ENCODE results near the gene DPF3.

The DPF3 gene

DNA sequence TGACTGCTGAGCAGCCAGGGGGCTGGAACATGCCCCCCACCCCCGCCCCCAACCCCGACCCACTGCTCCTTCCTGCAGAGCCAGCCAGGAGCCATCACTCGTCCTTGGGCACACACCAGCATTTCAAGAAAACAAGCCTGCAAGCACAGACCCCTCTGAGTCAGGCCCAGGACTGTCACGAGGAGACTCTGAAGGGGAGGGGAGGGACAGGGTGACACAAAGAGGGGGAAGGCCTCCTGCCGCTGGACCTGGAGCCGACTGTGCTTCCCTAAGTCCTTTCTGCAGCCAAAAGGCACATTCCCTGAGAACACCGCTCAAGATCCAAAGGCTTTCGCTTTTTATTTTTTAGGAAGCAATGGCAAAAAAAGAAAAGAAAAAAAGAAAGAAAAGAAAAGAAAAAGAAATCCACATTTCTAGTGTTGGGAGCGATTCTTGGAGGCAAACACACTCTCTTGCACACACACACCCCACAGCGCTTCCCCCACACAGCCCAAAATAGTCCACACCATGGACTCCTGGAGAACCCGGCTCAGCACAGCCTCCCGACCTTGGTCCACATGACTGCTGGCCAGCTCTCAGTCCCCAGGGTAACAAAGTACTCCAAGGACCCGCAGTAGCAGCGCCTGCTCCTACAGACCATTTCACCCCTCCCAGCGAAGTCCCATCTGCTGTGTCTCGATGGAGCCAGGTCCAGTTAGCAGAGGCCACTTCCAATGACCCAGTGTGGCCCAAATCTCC is 101.7 kb downstream of the DPF3 start:
- DNase-seq, result no peak

DNA sequence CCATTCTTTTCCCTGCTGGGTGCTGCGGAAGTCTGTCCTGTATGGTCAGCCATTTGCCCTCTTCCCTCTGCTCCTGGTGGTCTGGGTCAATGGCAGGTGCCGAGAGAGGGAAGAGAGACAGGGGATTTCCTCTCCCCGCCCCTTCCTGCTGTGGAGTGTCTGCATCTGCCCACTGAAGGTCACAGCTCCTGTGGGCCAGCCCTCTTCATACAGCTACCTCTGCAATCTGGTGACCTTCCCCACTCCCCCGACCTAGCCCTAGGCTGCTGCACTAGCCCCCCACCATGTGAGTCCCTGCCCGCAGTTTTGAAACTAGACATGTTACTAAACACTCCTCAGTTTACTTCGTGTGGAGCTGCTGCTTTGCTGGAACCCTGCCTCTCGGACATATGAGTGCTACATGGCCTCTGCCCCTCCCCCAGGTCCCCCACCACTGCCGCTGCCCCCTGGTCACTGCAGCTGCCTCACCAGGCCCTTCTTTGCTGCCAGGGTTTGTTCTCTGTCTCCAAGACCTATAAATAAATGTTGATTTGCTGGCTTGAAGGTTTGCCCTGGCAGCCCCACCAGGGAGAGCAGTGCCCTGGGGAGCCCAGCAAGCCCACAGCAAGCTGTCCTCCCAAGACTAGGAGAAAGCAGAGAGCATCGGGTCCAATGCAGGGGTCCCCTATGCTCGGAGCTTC is 102.9 kb downstream of the DPF3 start:
- no peak for DNase-seq

DNA sequence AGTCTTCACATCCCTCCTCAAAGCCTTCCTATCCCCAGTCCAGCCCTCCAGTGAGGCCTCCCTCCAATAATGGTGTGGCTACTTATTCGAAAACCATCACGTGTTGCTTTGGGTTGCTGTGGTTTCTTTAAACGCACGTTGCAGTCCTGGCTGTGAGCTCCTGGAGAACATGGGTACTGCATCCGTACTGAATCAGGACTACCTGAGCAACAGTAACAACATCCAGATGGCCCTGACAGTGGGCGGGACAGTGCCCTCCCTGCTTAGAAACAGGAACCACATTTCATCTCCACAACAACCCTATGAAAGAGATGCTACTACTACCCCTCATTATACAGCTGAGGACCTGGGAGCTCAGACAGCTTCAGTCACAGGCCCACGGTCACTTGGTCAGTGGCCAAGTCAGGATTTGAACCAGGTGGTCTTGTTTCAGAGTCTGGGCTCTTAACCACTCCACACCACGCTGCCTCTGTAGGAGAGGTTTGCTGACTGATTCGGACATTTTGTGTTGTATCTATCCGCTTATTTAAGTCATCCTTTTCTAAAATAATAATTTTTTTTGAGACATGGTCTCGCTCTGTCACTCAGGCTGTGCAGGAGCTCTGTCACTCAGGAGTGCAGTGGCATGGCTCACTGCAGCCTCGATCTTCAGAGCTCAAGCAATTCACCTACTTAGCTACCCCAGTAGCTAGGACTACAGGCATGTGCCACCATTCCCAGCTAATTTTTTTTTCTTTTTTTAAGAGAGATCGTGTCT is 104.8 kb downstream of the DPF3 start:
- no peak for DNase-seq

DNA sequence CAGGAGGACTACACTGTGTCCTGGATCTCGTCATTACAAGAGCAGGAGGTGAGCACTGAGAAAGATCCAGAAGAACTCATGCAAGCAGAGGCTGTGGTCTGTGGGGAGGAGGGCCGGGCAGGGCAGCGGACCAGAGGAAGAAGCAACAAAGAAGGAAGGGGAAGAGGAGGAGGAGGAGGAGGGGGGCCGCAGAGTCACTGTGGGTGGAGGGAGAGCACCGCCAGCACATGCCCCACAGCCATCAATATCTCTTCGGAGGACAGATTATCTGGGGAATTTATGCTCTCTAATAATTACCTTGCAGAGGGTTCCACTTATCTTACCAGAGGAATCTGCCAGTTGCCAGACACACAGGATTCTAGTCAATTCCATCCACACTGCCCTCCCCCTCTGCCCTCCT is 105.6 kb downstream of the DPF3 start:
- DNase-seq, result no peak

DNA sequence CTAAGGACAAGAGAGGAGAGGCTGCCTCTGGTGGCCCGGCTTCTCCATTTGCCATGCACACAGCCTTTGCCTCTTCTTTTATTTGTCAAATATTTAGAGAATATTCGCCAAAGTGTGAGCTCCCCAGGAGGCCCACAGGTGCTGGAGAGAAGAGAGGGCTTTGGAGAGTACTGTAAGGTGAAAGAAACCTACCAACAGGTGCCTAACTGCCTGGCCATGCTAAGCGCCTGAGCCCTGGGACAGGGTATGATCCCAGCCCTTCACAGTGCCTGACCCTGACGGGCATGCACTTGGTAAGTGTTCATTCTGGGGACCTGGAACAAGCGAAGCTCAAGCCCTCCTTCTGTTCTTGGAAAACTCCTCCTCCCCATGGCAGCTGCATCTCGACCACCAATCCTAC is 106.1 kb downstream of the DPF3 start:
- no peak for DNase-seq

DNA sequence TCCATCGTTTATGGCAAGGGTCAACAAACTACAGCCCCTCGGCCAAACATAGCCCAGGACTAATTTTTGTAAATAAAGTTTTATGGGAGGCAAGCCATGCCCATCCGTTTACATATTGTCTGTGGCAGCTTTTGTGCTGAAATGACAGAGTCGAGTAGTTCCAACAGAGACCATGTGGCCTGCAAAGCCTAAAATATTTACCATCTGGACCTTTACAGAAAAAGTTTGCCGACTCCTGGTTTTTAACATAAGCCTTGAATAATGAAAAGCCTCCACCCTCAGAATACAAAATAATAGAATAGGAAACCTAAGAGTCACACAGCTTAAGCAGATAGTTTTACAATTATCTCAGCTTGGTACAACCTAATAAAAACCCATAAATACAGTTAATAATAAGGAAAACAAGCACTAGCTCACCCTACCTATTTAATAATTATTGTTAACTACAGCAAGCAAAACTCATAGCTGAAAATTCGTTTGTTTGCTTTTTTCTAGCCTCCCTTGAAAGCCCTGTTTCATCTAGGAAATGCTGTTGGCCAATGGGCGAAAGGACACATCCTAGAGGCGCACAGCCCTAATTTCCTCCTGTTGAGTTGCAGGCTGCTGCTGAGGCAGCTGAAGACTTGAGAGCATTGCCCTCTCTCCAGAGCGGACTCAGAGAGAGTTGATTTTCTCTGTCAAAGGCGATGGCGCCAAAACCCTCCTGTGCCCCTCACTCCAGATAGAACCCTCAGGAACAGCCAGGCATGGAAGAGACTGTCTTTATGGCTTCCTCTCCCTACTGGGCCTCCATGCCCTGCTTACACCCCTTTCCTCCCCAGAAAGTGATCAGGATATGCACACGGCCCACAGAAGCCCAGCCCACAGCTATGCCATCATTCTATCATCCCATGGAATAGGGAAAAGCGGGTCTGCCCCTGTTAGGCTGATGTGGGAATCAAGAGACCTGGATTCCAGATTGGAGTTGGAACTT is 107.2 kb downstream of the DPF3 start:
- DNase-seq, result no peak

DNA sequence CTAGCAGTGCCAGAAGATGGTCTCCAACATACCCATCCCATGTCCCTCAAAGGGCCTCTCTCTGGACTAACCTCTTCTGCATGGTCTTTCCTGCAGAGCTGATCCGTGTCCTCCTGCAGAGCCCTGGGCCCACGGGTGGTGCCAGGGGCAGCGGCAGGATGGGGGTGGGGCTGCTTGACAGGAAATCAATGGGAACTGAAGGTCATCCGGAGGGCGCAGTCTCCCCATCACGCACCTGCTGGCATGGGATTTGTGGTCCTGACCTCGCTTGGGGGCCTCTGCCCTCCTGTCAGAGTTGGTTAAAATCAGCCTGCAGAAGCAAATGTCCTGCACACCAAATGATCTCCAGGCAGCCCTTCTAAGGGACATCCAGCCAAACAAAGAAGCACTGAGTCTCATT is 110.2 kb downstream of the DPF3 start:
- DNase-seq, result no peak

DNA sequence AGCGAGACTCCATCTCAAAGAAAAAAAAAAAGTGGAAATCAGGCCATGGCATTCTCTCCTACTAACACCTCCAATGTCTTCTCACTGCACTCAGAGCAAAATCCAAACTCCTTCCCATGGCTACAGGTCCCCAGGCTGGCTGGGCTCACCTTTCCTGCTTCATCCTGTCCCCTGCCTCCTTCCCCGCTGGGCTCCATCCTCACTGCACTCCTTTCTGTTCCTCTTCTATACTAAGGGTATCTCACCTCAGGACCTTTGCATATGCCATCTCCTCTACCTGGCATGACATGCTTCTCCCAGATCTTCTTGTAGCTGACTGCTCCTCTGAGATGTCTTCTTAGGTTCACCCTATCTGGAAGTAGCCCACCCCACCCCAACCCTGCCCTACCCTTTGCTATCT is 111.1 kb downstream of the DPF3 start:
- DNase-seq, result no peak

DNA sequence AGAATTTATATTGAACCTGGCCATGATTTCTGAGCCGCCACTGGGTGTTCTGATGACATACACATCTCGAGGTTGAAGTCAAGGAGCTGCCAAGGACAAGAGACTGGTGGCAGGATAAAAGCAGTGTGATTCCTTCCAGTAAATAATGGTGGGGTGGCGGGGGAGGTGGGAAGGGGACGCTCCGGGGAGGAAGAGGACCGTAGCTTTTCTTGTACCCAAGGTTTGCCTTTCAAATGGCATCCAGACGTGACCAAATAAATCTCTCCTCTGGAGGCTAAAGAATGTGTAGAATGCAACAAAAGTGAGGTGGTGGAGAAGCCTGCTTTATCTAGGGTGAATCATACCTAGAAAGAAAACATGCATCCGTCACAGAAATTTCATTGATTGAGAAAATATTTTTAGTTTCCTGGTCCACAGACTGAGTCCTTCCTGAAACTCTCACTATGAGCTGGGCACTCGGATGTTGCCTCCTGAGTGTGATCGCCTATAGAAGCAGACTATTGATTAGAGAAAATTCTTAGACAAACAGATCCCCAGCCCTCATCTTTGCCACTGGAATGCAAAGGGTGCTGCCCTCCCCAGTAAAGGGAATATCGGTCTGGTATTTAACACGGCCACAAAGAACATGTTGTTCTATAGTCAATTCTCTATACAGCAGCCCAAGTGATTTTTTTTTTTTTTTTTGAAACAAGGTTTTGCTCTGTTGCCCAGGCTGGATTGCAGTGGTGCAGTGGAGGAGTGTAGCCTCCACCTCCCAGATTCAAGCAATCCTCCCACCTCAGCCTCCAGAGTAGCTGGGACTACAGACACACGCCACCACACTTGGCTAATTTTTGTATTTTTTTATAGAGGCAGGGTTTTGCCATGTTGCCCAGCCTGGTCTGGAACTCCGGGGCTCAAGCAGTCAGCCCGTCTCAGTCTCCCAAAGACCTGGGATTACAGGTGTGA is 112.1 kb downstream of the DPF3 start:
- DNase-seq, result peak; percentile 87

DNA sequence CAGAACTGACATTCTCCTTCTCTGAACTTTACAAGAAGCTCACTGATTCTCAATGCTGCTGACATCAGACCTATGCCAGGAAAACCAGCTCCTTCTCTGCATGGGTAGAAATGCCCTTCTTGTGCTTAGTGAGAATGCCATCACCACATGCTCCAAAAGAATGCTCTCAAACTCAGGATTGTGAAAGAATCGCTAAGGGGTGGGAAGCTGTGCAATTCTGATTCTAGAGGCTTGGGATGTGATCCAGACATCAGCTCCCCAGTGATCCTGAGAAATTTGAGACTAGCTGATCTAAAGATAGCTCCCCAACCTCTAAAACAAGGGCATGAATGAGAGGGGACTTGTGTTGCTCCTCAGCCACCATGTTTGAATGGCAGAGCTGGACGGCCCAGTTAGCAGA is 113.2 kb downstream of the DPF3 start:
- peak; percentile 87 for DNase-seq

DNA sequence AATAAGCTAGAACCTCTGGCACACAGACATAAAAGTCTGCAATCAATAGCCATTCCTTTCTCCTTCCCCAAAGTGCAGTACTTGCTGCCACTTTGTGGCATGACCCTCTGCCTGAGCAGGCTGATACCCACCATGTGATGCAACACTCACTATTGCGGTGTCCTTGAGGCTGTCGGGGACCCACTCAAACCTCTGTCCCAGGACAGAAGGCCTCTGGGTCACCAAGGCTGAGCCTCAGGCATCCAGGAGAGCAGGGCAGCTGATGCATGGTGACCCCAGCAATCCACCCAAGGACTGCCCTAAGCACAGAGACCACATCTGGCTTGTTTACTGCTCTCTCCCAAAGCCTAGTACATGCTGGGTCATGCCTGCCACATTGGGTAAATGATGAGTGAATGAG is 114.2 kb downstream of the DPF3 start:
- no peak for DNase-seq

DNA sequence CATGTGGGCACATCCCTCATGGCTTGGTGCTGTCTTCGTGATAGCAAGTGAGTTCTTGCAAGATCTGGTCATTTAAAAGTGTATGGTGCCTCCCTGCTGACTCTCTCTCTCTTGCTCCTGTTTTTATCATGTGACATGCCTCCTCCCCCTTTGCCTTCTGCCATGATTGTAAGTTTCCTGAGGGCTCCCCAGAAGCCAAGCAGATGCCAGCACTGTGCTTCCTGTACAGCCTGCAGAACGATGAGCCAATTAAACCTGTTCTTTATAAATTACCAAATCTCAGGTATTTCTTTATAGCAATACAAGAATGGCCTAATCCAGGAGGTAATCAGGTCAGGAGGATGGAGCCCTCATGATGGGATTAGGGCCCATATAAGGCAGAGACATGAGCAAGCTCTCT is 116.3 kb downstream of the DPF3 start:
- no peak for DNase-seq

DNA sequence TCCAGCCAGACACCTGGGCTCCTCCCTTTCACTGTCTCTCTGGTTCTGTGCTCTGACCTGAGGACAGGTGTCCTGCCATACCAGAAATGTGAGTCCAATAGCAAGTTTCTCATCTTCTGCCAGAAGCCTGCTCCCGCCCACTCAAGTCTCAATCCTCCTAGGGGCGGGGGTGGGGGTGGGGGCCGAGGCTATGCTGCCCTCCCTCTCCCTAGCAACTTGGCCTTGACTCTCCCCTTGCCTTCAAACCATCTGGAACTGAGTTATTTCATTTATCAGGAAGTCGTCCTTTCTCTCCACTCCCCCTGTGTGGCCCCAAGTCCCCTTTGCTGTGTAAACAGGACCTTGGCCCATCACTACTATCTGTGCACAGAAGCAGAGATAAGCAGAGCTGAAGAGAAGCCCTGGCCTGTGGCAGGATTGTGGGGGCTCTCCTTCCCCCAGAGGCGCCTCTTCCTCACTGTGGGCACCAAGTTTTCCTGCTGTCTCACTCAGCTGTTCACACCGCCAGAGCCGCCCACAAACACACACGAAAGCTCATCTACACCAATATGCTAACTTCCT is 117.1 kb downstream of the DPF3 start:
- DNase-seq, result no peak

DNA sequence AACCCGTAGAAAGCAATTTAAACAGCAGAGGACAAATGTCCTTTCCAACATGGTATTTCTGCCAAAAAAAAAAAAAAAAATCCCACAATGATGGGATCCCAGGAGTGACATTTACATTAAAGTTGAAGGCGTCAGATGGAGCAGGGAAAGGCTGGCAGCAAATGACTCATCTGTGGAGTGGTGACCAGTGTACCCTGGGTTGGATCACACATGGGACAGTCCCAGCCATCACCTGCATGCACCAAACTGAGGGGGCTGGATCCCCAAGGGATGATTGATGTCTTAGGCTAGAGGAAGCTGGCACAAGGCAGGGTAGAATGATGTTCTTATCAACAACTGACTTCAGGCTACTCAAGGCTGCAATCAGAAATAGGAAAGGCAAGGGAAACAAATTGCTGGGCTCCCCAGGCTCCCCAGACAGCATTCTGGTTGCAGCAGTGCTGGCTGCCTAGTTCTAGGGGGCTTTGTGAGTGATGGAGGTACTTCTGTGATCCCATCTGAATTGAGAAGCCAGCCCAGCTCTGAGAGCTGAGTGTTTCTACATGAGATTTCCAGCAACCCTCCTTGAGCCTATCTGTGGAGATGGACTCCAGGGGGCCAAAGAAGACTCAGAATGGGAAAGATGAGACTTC is 117.9 kb downstream of the DPF3 start:
- no peak for DNase-seq

DNA sequence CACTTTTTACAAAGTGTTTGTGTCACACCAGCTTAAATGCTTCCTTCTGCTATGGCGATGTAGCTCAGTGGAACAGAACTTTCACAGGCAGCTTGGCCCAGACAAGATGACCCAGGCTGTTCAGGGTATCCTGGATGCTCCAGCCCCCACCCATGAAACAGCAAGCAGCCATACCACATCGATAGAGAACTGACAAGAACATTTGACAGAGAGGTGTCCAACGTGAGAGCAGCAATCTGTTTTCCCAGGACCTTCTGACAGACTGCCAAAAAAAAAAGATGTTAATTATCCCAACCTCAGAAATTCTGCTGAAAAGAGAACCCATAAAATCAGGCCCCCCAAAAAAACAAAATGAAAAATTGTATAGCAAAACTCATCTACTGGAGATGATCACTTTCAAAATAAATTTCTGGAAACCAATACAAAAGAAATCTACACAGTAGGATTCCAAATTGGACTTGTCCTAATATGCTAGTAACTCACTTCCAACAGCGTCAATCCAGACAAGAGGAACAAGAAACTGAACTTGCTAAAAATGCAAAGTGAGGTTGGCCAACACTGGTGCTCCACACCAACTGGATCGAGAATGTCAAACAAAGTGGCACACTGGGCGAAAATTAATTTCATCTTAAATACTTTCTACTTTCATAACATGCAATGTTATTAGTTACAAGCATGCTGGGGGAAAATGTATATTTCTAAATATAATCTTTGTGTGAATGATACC is 118.8 kb downstream of the DPF3 start:
- DNase-seq, result no peak

DNA sequence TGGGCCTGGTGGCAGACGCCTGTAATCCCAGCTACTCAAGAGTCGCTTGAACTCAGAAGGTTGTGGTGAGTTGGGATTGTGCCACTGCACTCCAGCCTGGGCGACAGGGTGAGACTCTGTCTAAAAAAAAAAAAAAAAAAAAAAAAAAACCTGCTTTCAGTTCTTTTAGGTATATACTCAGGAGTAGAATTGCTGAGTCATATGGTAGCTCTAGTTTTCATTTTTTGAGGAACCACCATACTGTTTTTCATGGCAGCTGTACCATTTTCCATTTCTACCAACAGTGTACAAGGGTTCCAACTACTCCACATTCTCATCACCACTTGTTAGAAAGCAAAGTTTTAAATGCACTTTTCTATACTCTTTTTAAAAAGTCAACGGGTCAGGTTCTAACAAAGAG is 119.8 kb downstream of the DPF3 start:
- DNase-seq, result no peak

DNA sequence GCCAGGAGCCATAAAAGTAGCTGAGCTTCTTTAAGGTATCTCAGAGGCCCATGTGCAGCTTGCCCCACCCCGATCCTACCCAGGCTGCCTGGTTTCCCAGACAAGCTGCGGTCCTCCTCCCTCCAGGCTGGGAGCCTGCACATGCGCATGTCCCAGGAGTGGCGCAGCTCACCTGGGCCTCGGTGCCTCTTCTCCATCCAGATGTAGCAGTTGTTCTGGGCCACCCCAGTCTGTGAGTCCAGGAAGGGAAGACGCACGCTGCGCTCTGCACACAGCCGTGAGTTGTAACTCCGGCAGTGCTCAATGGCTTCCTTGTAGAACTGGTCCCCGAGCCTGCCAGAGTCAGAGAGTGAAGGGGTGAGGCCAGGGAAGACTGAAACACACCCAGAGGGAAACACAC is 122.3 kb downstream of the DPF3 start:
- no peak for DNase-seq

DNA sequence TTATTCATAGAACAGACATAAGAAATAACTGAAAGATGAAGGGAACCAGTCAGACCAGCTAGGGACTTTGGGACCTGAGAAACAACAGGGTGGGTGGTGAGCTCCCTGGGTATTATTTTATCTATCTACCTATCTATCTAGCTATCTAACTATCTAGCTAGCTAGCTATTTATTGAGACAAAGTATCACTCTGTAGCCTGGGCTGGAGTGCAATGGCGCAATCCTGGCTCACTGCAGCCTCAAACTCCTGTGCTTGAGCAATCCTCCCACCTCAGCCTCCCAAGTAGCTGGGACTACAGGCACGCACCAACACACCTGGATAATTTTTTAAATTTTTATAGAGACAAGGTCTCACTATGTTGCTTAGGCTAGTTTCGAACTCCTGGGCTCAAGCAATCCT is 127.6 kb downstream of the DPF3 start:
- no peak for DNase-seq

DNA sequence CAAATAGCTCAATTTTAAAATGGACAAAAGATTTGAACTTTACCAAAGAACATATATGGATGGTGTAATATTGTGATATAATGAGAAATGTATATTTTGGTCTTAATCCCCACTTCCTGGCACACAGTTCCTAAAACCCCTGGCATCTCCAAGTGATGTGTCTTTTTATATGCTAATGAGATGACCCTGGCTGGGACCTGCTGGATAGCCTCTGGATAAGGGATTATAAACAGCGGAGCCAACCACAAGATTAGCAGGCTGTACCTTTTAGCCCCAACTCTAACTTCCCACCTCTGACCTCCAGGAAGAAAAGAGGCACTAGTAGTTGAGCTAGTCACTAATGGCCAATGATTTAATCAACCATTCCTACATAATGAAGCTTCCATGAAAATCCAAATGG is 130.0 kb downstream of the DPF3 start:
- DNase-seq, result no peak

DNA sequence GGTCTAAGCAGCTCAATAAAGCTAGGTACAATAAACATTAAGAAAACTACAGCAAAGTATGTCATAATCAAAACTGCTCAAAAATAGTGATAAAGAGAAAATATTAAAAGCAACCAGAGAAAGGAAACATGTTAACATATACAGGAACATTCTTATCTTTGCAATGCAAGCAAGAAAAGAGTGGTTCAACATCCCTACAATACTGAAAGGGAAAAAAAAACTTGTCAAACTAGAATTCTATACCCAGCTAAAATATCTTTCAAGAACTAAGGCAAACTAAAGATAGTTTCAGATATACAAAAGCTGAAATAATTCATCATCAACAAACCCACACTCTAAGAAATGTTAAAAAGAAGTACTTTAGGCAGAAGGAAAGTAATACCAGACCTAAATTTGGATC is 134.2 kb downstream of the DPF3 start:
- DNase-seq, result no peak

Measured in fibroblast of skin of right quadriceps (primary cell).